NCI-H748 treated with DMSO at 0.1 percent for 48 hours (cell line): ENCODE measurements around the gene SPAG4.

Experiments used
- DNase-seq: peaks from one replicate; lab custom pipeline; 2025; lab: John Stamatoyannopoulos, UW

Gene SPAG4

DNA sequence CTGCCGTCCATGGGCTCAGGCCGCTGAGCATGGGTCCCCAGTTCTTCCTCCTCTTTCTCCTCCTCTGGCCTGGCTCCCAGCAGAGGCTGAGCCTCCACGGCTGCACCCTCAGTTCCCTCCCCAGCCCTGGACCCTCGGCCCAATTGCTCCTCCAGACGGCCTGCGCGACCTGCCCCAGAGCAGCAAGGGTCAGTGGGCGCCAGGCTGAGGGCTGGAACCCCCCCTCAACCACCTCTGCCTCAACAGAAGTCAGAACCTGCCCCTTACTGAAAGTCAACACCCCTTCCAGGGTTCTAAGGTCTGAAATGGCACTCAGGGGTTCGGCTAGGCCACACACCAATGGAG lies 15.9 kb upstream of the SPAG4 start:
- no peak for DNase-seq

DNA sequence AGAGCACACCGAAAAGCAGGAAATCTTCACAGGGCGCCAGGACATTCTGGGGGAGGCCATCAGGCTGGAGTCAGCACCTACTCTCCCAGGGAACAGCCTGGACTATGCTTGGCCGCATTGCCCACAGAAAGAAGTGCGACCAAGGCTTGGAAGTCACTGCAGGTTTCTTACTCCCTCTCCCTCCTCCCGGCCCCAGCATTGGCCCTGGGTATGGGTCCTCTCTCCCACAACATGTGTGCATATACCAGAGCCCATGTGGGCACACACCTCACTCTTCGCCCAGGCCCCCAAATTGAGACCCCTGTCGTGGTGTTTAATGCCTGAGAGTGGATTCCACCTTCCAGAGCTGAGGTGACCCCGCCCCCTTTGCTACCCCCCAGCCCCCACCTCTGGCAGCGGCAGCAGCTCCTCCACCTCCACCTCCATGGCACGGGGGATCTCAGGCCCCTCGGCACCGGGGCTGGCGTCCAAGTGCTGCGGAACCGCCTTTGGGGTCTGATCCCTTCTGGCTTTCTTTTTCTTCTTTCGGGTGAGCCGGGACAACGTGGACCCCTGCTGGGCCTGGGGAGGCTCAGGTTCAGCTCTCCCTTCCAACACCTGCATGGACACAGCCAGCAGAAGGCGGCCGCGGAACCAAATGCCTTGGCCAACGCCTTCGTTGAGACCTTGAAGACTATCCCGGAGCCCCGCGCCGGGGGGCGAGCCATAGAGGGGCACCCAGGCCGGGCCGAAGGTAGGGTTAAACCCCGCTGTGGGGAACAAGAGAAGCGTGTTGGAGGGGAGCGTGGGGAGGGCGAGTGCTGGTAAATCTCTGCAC lies 15.2 kb upstream of the SPAG4 start:
- no peak for DNase-seq

DNA sequence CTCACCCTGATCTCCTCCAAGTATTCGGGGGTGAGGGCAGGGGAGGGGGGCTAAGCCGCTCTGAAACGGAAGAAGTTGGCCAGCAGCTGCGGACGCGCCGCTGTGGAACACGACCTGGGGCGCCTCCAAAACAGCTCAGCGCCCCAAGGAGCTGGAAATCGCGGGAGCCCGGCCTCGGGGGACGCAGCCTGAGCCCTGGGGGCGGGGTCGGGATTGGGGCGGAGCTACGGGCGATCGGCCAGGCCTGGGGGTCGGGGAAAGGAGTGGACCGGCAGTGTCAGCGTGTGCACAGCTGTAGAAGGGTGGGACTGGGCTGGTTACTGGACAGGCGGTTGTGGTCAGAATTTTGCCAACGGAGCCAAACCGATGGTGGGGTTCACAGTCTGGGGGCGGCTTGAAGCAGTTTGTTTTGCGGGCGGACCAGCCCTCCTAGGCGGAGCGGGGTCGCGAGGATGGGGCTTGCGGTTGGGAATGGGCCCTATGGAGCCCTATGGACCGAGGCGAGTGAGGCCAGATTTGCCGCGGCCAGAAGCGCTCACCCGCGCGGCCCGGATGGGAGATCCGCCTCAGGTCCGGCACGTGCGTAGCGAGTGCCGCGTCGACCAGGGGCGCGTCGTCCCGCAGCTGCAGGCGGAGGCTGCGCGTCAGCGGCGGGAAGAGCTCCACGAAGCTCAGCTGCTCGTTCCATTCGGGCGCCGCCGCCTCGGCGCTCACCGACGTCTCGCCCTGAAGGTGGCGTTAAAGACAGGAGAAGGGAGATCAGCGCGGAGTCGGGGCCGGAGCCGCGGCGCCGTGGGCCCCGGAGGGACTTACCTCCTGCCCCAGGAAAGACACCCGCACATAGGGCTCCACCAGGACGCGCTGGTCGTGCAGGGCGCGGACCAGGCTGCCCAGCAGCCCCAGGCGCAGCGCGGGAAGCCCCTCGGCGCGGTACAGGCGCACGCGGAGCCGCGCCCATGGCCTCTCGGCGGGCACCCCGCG lies 14.3 kb upstream of the SPAG4 start:
- peak; percentile 57 for DNase-seq

DNA sequence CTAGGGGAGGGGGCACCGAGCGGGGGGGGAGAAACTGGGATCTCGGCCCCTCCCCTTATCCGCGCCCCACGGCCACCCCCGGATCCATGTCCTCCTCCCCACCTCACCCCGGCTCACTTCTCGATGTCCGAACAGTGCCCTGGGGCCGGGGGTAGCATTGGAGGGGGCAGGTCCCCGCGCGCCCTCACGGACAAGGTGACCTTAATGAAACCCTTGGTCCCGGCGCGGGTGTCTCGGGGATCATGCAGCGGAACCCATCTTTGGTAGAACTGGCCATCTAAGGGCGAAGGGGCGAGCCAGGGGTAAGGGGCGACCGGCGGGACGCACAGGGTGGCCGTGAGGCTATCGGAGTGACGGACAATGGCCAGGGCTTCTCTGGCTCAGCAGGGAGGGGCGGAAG lies 13.6 kb upstream of the SPAG4 start:
- DNase-seq = no peak

DNA sequence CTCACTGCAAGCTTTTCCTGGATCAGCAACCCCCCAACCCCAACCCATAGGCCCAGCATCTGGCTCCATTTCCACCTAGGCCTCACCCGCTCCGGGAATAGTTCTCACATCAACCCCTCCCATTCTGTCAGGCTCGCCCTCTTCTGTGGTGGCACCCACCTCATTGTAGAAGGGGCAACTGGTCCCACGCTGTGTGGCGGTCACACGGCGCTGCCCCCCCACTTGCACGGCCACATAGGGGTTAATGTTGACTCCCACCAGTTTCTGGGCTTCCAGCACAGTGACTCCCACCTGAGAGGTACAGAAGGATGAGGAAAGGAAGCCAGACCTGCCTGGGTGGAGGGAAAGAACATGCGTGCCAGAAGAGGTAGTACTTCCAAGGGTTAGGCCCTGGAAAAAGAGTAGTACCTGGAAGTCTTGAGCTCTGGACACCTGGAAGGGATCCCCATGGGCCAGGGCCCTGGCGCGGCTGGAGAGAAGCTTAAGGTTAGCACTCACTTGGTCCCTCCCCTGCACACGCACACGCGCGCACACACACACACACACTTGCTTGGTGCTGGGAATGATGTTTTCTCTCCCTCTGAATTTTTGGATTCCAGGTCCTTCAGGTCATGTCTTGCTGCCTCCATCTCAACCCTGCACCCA lies 12.7 kb upstream of the SPAG4 start:
- no peak for DNase-seq

DNA sequence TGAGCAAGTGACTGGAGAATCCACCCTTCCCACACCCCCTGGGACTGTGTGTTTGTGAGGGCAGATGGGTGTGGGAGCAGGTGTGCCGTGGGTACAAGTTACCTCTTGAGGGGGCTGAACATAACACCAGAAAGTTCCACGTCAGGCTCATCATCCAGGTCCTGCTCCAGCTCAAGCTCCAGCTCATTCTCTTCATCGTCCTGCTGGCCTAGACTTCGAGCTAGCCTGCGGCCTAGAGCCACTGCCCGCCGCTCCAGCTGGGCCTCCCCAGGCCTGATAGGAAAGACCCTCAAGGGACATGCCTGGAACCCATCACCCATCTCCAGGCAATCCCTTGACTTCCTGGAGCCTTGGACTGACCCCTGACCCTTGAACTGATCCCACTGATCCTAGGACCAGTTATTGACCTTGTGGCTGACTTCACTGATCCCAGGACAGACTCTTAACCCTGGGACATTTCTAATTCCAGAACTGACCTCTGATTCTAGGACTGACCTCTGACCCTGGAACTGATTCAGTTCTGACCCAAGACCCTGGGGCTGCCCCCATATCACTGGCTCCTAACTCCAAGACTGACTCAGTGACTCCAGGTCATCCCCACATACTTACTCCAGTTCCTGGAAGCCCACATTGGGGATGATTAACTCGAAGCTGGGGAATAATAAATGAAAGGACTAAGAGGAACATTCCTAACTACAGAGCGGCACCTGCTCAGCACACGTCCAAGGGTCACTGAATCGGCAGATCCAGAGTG lies 11.8 kb upstream of the SPAG4 start:
- DNase-seq = no peak

DNA sequence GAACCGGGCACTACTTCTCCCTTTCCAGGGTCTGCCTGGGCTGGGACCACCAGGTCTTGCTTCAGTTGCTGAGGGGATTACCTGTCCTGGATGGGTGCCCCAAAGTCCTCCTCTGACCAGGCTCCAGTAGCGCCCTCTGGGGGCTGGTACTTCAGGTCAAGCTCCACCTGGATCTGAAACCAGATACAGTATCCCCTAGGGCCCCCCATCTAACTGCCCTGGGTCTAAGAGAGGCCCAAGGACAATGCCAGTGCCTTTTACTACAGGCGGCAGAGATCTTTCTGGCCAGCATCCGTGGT lies 11.2 kb upstream of the SPAG4 start:
- no peak for DNase-seq

DNA sequence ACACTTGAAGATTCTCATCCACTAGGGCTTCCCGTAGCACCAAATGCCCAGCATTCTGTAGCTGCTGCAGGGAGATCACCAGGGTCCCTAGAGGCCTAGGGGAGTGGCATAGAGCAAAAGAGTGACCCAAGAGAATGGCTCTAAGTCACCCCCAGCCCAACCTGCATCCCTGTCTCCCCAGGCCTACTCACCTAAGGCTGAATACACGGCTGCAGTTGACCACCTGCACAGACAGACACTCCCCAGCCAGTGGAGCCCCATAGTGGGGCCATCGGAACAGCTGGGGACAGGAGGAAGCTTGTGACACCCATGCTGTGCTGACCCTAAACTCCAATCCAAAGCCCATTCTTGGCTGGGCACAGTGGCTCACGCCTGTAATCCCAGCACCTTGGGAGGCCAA lies 9.5 kb upstream of the SPAG4 start:
- DNase-seq = no peak

DNA sequence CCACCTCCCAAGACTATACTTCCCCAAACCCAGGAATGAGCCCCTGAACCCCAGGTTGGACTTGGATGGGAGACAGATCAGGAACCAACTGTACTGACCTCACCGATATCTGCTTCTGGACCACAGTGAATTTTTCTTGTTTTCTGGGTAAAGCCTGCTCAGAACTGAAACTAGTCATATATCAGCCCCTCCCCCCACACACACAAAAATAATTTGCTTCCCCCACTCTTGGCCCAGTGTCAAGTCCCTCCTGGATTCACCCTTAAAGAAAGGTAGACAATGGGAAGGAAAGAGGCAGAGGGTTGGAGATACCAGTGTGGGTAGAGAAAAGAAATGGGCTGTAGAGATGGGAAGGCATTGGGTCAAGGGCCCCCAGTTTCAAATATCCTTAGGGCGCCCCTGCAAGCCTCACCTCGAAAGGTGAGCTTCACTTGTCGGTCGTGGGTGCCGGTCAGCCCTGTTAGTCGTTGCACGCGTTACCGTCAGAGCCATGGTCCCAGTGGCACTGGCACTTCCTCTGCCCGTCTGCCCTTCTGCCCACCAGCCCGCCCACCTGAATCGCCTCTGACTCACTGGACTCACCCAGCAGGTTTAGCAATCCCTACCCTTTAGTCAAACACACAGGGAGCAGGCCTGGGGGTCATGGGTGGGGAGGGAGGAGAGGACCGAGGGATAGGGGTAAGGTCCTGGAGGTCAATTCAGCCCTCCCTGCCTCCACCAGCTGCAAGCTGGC lies 8.5 kb upstream of the SPAG4 start:
- no peak for DNase-seq

DNA sequence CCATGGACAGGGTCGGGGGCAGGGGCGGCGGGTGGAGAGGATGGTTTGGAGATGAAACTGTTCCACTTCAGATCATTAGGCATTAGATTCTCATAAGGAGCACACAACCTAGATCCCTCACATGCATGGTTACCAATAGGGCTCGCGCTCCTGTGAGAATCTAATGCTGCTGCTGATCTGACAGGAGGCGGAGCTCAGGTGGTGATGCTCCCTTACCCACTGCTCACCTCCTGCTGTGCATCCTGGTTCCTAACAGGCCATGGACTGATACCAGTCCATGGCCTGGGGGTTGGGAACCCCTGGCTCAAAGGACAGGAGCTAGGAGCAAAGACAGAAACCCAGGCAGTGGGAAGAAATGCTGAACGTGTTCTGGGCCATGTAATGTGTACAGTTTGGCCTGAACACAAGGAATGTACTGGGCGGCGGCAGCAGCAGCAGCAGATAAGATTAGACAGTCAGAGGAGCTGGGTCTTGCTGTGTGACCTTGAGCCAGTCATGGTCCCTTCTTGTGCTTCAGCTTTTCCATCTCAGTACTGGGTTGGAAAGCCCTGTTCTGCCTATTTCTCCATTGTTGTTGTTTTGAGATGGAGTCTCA lies 4.7 kb upstream of the SPAG4 start:
- DNase-seq = no peak

DNA sequence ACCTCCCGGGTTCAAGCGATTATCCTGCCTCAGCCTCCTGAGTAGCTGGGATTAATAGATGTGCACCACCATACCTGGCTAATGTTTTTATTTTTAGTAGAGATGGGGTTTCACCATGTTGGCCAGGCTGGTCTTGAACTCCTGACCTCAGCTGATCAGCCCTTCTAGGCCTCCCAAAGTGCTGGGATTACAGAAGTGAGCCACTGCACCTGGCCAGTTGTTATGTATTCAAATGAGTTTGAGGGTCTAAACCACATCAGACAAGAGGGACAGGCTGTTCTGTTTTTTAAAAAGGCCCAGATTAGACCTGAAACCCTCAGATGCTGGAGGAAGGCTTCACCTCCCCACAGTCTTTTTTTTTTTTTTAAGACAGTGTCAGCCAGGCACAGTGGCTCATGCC lies 4.1 kb upstream of the SPAG4 start:
- no peak for DNase-seq

DNA sequence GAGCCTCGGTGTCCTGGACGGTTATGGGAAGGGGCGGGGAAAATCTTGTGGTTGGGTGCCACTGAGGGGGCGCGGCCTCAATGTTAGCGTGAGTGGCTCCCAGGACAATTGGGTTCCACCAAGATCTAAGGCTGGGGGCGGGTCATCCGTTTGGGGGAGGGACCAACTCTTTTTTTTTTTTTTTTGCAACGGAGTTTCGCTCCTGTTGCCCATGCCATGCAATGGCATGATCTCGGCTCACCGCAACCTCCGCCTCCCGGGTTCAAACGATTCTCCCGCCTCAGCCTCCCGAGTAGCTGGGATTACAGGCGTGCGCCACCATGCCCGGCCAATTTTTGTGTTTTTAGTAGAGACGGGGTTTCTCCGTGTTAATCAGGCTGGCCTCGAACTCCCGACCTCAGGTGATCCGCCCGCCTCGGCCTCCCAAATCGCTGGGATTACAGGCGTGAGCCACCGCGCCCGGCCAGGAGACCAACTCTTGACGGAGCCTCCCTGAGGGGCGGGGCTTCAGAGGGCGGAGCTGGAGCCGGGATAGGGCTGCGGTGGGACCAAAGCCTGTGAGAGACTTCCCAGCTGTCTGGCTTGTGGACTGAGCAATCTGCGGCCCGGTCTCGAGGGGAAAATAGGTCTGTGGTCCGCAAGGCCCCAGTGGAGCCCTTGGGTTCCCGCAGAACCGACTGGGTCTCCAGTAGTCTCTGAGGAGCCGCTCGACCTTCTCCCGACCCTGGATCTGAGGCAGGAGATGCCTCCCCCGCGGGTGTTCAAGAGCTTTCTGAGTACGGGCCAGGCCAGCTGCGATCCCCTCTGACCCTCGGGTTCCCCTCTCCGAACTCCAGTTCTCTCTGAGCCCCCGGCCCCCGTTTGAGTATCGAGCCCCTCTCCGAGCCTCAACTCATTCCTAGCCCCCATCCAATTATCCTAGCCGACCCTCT lies 1.1 kb downstream of the SPAG4 start:
- DNase-seq = no peak

DNA sequence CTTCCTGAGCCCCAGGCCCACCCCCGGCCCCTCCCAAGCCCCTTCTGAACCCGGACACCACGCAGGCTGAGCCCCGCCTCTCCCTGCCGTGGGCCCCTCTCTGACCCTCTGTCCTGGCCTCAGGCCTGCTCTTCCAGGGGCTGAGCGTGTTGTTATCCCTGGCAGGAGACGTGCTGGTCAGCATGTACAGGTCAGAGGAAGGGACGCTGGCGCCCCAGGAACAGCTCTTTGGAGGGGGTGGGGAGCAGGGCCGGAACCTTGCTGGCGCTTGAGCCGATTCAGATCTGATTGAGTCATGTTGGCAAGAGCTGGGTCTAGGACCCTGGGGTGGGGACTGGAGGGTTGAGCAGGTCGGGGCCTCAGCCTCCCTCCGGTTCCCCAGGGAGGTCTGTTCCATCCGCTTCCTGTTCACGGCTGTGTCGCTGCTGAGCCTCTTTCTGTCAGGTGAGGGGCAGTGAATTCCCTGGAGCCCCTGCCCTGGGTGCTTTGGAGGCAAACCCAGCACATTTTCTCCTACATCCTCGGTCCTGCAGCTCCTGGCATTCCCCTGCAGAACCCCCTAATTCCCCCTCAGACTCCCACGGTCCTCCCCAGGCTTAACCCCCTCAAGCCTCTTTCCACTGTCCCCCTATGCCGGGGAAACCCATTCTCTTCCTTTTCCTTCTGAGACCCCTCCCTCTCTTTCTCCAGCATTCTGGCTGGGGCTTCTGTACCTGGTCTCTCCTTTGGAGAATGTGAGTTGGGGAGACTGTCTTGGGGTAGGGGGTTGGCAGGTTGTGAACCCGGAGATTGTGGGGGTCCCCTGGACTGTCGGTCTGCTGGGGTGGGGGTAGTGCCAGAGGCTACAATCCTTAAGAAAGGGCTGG lies 2.0 kb downstream of the SPAG4 start:
- peak; percentile 52 for DNase-seq

DNA sequence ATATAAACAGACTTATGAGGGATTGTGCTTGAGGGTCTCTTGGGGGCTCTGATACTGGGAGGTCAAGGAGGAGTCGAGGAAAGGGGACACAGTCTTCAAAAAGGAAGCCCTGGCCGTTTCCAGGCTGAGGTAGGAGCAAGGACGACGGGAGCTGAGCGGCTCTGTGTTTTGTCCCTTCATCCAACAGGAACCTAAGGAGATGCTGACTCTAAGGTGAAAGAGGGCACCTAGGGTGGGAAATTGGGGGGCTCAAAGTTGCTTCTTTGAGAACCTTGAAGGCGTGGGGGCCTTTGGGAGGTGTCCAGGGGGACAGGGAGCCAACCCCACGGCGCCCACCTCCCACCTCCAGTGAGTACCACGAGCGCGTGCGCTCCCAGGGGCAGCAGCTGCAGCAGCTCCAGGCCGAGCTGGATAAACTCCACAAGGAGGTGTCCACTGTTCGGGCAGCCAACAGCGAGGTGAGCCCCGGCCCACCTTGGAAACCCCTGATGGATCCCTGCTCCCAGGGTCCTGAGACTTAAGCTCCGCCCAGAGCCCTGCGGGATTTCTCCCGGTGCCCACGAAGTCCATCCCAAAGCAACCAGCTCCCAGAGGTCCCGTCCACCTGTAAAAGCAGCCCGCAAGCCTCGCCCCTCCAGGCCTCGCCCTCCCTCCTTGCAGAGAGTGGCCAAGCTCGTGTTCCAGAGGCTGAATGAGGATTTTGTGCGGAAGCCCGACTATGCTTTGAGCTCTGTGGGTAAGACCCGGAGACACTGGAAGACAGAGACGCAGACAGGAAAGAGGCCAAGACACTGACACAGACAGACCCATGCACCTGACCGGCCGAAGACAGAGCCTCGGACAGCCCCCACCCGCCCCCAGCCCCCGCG lies 2.9 kb downstream of the SPAG4 start:
- DNase-seq = peak; percentile 24

DNA sequence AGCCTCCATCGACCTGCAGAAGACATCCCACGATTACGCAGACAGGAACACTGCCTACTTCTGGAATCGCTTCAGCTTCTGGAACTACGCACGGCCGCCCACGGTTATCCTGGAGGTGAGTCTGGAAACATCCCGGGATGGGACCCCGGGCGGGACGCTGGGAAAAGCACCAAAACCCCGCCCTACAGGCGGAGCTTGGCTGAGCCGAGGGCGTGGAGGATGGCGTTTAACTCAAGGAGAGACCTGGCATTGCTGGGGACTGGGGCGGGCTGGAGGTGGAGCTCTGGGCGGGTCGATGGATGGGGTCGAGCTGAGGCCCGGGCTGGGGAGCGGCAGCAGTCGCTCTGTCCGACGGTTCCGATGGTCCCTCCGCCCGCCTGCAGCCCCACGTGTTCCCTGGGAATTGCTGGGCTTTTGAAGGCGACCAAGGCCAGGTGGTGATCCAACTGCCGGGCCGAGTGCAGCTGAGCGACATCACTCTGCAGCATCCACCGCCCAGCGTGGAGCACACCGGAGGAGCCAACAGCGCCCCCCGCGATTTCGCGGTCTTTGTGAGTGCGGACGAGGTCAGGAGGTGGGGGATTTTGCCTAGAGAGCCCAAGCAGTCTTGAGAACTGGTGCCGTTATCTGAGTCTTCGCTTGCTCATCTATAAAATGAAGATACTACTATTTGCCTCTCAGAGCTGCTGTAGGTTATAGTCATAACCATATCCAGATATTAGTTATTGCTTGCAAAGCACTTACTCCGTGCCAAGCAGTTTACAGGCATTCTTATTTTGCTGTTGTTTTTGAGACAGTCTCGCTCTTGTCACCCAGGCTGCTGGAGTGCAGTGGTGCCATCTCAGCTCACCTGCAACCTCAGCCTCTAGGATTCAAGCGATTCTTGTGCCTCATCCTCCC lies 3.8 kb downstream of the SPAG4 start:
- DNase-seq = peak; percentile 58

DNA sequence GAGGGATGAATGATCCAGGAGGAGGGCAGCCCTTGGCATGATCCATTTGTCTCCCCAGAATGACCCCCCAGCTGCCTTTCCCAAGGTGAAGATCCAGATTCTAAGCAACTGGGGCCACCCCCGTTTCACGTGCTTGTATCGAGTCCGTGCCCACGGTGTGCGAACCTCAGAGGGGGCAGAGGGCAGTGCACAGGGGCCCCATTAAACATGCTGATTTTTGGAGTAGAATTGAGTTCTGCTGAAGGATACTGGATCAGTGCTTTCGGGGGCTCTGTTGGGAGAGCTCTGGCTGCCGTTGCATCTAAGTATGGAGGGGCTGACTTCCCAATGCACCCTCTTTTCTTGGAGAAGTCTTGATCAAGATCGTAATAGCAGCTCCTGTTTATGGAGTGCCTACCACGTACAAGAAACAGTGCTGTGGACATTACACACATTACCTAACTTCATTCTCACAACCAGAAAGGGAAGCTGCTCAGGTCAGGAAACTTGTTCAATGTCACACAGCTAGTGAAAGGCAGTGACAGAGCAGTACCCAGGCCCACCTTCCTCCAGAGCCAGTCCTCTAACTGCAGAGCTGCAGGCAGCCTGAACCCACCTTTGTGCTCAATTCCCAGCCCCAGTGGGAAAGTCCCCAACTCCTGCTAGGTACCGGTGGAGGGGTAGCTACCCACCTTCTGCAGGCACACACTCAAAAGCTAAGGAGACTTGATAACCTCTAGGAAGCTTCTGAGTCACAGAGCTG lies 5.4 kb downstream of the SPAG4 start:
- no peak for DNase-seq
